ENCODE results near the gene KCNAB3. TPM values are rescaled to one million over a fixed set of nuclear protein-coding genes. Genes with fewer than 3 reads are reported as not detected.

Gene KCNAB3
- total and polyA plus RNA-seq, 9 of the 15 experiments (the other 6 are each of a cell fraction or from before 2014, with no cell fraction given), result 0.03 to 2.5 (median 1.1) TPM

DNA sequence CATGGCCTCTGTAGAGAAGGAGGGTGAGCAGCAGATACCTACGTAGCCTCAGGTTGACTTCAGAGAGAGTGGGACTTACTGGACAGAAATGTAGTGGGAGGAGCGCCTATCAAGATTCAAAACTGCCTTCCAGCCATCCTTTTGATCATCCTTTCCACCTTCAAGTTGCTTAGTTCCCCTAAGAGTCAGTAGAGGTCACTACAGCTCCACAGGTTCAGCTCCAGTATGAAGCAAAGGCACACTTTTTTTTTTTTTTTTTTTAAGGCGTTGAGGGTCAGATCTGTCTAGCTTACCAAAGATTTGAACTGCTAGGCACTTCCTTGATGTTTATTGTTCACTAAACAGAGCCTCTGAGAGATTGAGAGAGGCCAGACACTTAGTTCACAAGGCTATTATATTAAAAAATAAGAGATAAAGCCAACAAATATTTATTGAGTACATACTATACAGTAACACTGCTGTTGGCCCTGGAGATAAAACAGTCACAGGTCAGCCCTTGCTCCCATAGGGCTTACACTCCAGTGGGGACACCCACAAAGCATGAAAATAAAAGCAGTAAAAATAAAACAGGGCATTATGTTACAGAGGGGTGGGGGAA is 16.6 kb downstream of the KCNAB3 start (continued):
- TF ChIP-seq POLR2B (IDR thresholded peaks at IDR 0.05; ENCODE audit: low read depth, partially characterized antibody) (no peak), ZNF696 (CRISPR knock-in tag; conservative IDR thresholded peaks at IDR 0.05) (no peak)
- TF ChIP-seq, protein P1, sequence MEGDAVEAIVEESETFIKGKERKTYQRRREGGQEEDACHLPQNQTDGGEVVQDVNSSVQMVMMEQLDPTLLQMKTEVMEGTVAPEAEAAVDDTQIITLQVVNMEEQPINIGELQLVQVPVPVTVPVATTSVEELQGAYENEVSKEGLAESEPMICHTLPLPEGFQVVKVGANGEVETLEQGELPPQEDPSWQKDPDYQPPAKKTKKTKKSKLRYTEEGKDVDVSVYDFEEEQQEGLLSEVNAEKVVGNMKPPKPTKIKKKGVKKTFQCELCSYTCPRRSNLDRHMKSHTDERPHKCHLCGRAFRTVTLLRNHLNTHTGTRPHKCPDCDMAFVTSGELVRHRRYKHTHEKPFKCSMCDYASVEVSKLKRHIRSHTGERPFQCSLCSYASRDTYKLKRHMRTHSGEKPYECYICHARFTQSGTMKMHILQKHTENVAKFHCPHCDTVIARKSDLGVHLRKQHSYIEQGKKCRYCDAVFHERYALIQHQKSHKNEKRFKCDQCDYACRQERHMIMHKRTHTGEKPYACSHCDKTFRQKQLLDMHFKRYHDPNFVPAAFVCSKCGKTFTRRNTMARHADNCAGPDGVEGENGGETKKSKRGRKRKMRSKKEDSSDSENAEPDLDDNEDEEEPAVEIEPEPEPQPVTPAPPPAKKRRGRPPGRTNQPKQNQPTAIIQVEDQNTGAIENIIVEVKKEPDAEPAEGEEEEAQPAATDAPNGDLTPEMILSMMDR (IDR thresholded peaks at IDR 0.05 in 2 of 3, conservative IDR thresholded peaks at IDR 0.05 in 1 of 3; ENCODE audit: insufficient read depth in 2 of 3, low read depth in 1 of 3, low read length in 3 of 3), result peak; percentile 73 to 91 (median 74)

GRCh38 chr17:7911116-7911515 is 18.5 kb downstream of the KCNAB3 start:
- H3K36me3 ChIP-seq (ENCODE audit: control insufficient read depth, insufficient read depth, low read length), result peaks cover 33% of the 10 kb centered on the region; the same call in 2 of the 3 replicates
- no peak overlapping the region for H3K4me3 ChIP-seq
- WGBS (ENCODE audit: insufficient coverage, low coverage, missing lambda C conversion rate), result 76% methylated on average over 9 of the region's 9 CpGs
- peaks cover 8% of the 10 kb centered on the region; the same call in 1 of the 3 replicates for H3K79me2 ChIP-seq (ENCODE audit: control insufficient read depth, insufficient read depth, low read length)
- no TSS peak for BruUV-seq (replicated peaks)
- intact Hi-C loops (cut with micrococcal nuclease) (no loop called here), in situ Hi-C loops (cut with MboI) (loop anchor here (5.0 kb wide), 1 partner anchor 146 kb away; no protein-coding TSS in a partner anchor)
- H3K27me3 ChIP-seq (ENCODE audit: control insufficient read depth in 2 of 2, insufficient read depth in 2 of 2, low read length in 2 of 2), result no peaks in the 10 kb centered on the region
- POLR2A ChIA-PET, result interaction anchor here (0.7 to 1.0 kb wide), 2 partner anchors 12 to 54 kb away, joined by 3 to 5 read pairs; partner anchors contain the start of gene NAA38
- FAIRE-seq, result no peak
- TF ChIP-seq ZBTB12 (CRISPR knock-in tag; IDR thresholded peaks at IDR 0.05), result no peak
- TF ChIP-seq ZEB2 (IDR thresholded peaks at IDR 0.05), result no peak
- no peak for TF ChIP-seq BRCA1 (IDR thresholded peaks at IDR 0.05)
- TF ChIP-seq BRCA1 (CRISPR knock-in tag; IDR thresholded peaks at IDR 0.05), result no peak
- TF ChIP-seq ESRRA (IDR thresholded peaks at IDR 0.05; ENCODE audit: borderline replicate concordance, low read depth), result no peak
- TF ChIP-seq, protein P2, sequence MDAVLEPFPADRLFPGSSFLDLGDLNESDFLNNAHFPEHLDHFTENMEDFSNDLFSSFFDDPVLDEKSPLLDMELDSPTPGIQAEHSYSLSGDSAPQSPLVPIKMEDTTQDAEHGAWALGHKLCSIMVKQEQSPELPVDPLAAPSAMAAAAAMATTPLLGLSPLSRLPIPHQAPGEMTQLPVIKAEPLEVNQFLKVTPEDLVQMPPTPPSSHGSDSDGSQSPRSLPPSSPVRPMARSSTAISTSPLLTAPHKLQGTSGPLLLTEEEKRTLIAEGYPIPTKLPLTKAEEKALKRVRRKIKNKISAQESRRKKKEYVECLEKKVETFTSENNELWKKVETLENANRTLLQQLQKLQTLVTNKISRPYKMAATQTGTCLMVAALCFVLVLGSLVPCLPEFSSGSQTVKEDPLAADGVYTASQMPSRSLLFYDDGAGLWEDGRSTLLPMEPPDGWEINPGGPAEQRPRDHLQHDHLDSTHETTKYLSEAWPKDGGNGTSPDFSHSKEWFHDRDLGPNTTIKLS (IDR thresholded peaks at IDR 0.05; ENCODE audit: borderline replicate concordance, low read depth), result no peak
- no peak for TF ChIP-seq FOSL1 (tag; conservative IDR thresholded peaks at IDR 0.05)
- no peak for TF ChIP-seq GTF2E2 (tag; IDR thresholded peaks at IDR 0.05)
- no peak for TF ChIP-seq FIP1L1 (IDR thresholded peaks at IDR 0.05; ENCODE audit: low read depth, low read length, poor library complexity, severe bottlenecking)
- H3K4me1 ChIP-seq (replicated peaks in 1 of 2; ENCODE audit: control insufficient read depth in 2 of 2, insufficient read depth in 2 of 2, low read length in 2 of 2), result peaks cover 9 to 15% of the 10 kb centered on the region in 2 experiments; a peak in 4 of 5 replicates
- no peak overlapping the region for H3K27ac ChIP-seq (ENCODE audit: extremely low read depth, low read depth, low read length)
- H3K9me1 ChIP-seq (ENCODE audit: control insufficient read depth, insufficient read depth, low read length), result no peaks in the 10 kb centered on the region
- H3K4me2 ChIP-seq (ENCODE audit: insufficient read depth, low read length), result no peak overlapping the region
- CTCF ChIA-PET (ENCODE audit: low intra/inter-chr PET ratio), result interaction anchor here (3.9 kb wide), 1 partner anchor 78 kb away, joined by 52 read pairs; no protein-coding TSS in a partner anchor
- H4K20me1 ChIP-seq (replicated peaks; ENCODE audit: control insufficient read depth, insufficient read depth, low read length), result no peaks in the 10 kb centered on the region
- DNase-seq (ENCODE audit: extremely low read depth in 1 of 4, low spot score in 3 of 4), result no peak
- no peak overlapping the region for H2AFZ ChIP-seq (ENCODE audit: low read depth, low read length)
- H3K9ac ChIP-seq (ENCODE audit: insufficient read depth in 1 of 2, low read depth in 2 of 2, low read length in 2 of 2), result no peak overlapping the region
- no peak for ATAC-seq
- H3K9me3 ChIP-seq (replicated peaks; ENCODE audit: control insufficient read depth, insufficient read depth, low read depth, low read length), result no peaks in the 10 kb centered on the region

Measured in K562 (cell line).